NCI-H146 treated with DMSO at 0.1 percent for 48 hours (cell line): ENCODE data around the gene LACRT.
"Not testable (repeated sequence)": the region's sequence is repeated elsewhere in the genome, so short reads cannot be mapped to it uniquely, and the experiment has no call there.

ENCODE experiments used
- DNase-seq: peaks from one replicate; lab custom pipeline; 2025; ENCODE audit not compliant: unreplicated experiment; lab: John Stamatoyannopoulos, UW

LACRT gene

GRCh38 chr12:54639112-54639511, 4.4 kb upstream of the LACRT start:
- DNase-seq, result not testable (repeated sequence)

- DNase-seq, result no peak
Measured at GRCh38 chr12:54631988-54632728, 2.5 kb downstream of the LACRT start.

- no peak for DNase-seq
Measured at GRCh38 chr12:54631551-54631950, 3.1 kb downstream of the LACRT start.

GRCh38 chr12:54629925-54630324, 4.8 kb downstream of the LACRT start:
- DNase-seq, result no peak

- no peak for DNase-seq
Measured at GRCh38 chr12:54628186-54628846, 6.4 kb downstream of the LACRT start.

GRCh38 chr12:54627304-54627703, 7.4 kb downstream of the LACRT start:
- no peak for DNase-seq

- no peak for DNase-seq
Measured at GRCh38 chr12:54625598-54625997, 9.1 kb downstream of the LACRT start.

GRCh38 chr12:54624315-54625279, 10.1 kb downstream of the LACRT start:
- no peak for DNase-seq

GRCh38 chr12:54622463-54623183, 12.1 kb downstream of the LACRT start:
- DNase-seq, result no peak

- DNase-seq, result no peak
Measured at GRCh38 chr12:54616933-54617680, 17.6 kb downstream of the LACRT start.

- no peak for DNase-seq
Measured at GRCh38 chr12:54612225-54612750, 22.4 kb downstream of the LACRT start.

- DNase-seq, result no peak
Measured at GRCh38 chr12:54611715-54612149, 23.0 kb downstream of the LACRT start.

GRCh38 chr12:54608769-54609168, 25.9 kb downstream of the LACRT start:
- DNase-seq, result no peak

- no peak for DNase-seq
Measured at GRCh38 chr12:54608156-54608555, 26.5 kb downstream of the LACRT start.

GRCh38 chr12:54606556-54606955, 28.1 kb downstream of the LACRT start:
- DNase-seq, result no peak

- DNase-seq, result no peak
Measured at GRCh38 chr12:54605138-54605970, 29.3 kb downstream of the LACRT start.

- DNase-seq, result no peak
Measured at GRCh38 chr12:54604436-54604835, 30.3 kb downstream of the LACRT start.

- DNase-seq, result no peak
Measured at GRCh38 chr12:54603872-54604271, 30.8 kb downstream of the LACRT start.
